Neural cell (in vitro differentiated cells): ENCODE measurements around the gene SYCP2. TPM values are rescaled to one million over a fixed set of nuclear protein-coding genes. Genes with fewer than 3 reads are reported as not detected.

Source experiments
- polyA plus RNA-seq: library from polyadenylated mRNA; depleted of rRNA; stranded (reverse); fragments of >200 nt; gene quantifications from 2 replicates; pipeline ENCODE4 v1.2.3, GENCODE V29; 2014
- small RNA-seq, 3 experiments: library from RNA; depleted of rRNA; stranded (forward); fragments of <200 nt; gene quantifications; one replicate each; pipeline ENCODE3, GENCODE V24; 2012

Gene SYCP2
- polyA plus RNA-seq, 1 donor from 2014 or later: 1.4 TPM

Small RNAs within 50 kb of the gene (small RNA-seq; reads per million reads assigned to genes)
- 0 to 0.16 (median 0) reads per million in 3 experiments for gene RNU7-141P

Other genes with a start within 250 kb of the SYCP2 start
- 1.3 and 1.6 TPM in 2 replicates for gene PPP1R3D, start 6.7 kb upstream of the SYCP2 start, polyA plus RNA-seq
- 14.9 and 15.1 TPM in 2 replicates for gene FAM217B, start 6.8 kb upstream of the SYCP2 start, polyA plus RNA-seq
- 0.43 and 3.3 TPM in 2 replicates for gene CDH26, start 24.8 kb upstream of the SYCP2 start, polyA plus RNA-seq